HFF-Myc (cell line): ENCODE results near the gene TVP23C.

ENCODE experiments used
- DNase-seq: peaks from one replicate; pipeline ENCODE4 v3.0.0-alpha.2; 2011; ENCODE audit warnings: low read depth; ENCODE audit errors: extremely low read depth
- H3K4me3 ChIP-seq: replicated peaks from 2 replicates; pipeline ENCODE4 v1.5.1; 2011; ENCODE audit warnings: low read depth, mild to moderate bottlenecking, control low read depth, low read length
- CTCF ChIP-seq: IDR thresholded peaks from 2 replicates; pipeline ENCODE4 v1.5.1; 2012; ENCODE audit warnings: mild to moderate bottlenecking, low read depth, low read length, control low read depth; ENCODE audit errors: missing control alignments

TVP23C gene

GRCh38 chr17:15513058-15513791 is 50.1 kb downstream of the TVP23C start:
- TF ChIP-seq CTCF = no peak
- DNase-seq = no peak

GRCh38 chr17:15512071-15512709 is 51.1 kb downstream of the TVP23C start:
- TF ChIP-seq CTCF = no peak

More at GRCh38 chr17:15513058-15513791, 50.1 kb downstream of the TVP23C start:
- no peak overlapping the region for H3K4me3 ChIP-seq

GRCh38 chr17:15511142-15511541 is 52.1 kb downstream of the TVP23C start:
- DNase-seq = no peak
- TF ChIP-seq CTCF = no peak

More at GRCh38 chr17:15512071-15512709, 51.1 kb downstream of the TVP23C start:
- H3K4me3 ChIP-seq = no peak overlapping the region
- no peak for DNase-seq

GRCh38 chr17:15510361-15510760 is 52.9 kb downstream of the TVP23C start:
- no peak overlapping the region for H3K4me3 ChIP-seq
- TF ChIP-seq CTCF = no peak
- DNase-seq = no peak

More at GRCh38 chr17:15511142-15511541, 52.1 kb downstream of the TVP23C start:
- H3K4me3 ChIP-seq = no peak overlapping the region

GRCh38 chr17:15509095-15509494 is 54.2 kb downstream of the TVP23C start:
- TF ChIP-seq CTCF = no peak
- DNase-seq = no peak
- no peak overlapping the region for H3K4me3 ChIP-seq

GRCh38 chr17:15508466-15508865 is 54.8 kb downstream of the TVP23C start:
- H3K4me3 ChIP-seq = no peak overlapping the region
- TF ChIP-seq CTCF = no peak
- no peak for DNase-seq
